Measurements from ENCODE around the gene GGT5.
"Not testable (repeated sequence)": the region's sequence is repeated elsewhere in the genome, so short reads cannot be mapped to it uniquely, and the experiment has no call there.

The GGT5 gene

GRCh38 chr22:24200619-24201212, 44.2 kb downstream of the GGT5 start:
- DNase-seq: no peak

- DNase-seq: no peak
These were observed 46.2 kb downstream of the GGT5 start for GRCh38 chr22:24198682-24199052.

- no peak for DNase-seq
These were observed 53.0 kb downstream of the GGT5 start for GRCh38 chr22:24191893-24192292.

DNA sequence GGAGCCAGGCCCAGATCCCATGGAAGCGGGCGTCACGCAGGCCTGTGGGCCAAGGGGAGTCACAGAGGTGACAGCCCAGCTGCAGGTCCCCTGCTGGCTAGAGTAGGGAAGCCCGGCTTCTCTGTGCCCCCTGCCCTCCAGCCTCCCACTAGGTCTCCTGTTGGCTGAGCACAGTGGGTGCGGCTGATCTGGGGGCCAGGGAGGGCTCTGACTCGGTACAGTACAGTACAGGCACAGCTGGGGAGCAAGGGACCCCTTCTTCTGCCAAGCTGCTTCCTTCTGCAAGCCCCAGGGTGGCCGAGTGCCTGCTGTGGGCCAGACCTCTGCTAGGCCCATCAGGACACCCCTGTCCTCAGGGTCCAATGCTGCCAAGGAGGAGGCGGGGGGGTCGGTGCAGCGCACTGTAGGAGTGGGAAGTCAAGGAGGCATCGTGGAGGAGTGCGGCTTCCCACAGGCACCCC, 53.5 kb downstream of the GGT5 start:
- DNase-seq: no peak

- DNase-seq: no peak
These were observed 54.2 kb downstream of the GGT5 start for GRCh38 chr22:24190596-24191208.

DNA sequence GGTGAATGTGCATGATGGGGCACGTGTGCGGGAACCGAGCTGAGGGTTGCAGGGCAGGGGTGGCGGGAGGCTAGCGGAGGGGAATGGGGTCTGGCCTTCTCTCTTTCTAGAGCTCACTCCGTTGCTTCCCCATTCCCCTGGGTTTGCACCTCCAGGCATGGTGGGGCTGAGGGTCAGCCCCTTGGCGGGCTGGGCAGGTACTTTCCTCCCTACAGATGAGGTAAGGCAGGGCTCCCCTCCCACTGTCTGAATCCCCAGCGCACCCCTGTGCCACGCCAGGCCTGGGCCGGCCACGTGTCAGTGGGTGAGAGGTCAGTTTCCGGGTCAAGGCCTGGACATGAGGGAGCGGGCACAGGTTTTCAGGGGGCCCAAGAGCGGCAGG, 54.7 kb downstream of the GGT5 start:
- DNase-seq: no peak

DNA sequence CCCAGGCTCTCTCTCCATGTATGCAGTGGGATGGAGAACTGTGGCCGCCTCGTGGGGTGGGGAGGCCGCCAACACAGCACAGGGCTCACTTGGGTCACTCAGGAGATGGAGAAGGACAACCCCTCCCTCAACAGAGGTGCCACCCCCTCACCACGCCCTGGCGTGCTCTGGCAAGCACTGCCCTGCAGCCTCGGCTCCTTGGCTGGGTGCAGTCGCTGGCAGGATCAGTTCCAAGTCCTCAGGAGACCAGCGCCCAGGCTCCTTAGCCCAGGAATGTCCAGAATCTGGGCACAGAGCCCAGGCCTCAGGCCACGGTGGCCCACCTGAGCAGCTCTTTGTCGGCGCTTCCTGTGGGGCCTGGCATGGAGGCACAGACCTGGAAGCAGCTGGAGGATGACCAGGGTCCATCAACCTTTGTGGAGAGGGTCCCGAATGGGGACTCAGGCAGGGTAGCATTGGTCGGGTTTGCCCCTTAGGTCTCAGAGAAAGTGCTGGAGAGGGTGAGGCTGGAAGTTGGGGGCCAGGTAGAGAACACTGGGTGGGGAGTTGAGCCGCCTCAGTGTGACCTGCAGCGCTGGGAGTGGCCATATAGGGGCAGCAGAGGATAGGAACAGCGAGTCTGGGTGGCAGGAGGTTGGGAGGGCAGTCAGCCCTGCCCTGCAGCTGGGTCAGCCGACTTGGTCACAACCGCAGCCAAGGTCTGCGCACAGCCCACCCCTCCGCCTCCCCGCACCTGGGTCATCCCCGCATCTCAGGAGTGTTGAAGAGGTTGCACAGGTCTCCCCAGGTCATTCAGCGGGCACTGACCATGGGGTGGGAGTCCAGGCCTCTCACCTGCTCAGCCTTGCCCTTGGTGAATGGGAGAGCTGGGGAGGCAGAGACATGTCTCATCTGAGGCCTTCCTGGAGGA, 55.4 kb downstream of the GGT5 start:
- peak; percentile 77 for DNase-seq

DNA sequence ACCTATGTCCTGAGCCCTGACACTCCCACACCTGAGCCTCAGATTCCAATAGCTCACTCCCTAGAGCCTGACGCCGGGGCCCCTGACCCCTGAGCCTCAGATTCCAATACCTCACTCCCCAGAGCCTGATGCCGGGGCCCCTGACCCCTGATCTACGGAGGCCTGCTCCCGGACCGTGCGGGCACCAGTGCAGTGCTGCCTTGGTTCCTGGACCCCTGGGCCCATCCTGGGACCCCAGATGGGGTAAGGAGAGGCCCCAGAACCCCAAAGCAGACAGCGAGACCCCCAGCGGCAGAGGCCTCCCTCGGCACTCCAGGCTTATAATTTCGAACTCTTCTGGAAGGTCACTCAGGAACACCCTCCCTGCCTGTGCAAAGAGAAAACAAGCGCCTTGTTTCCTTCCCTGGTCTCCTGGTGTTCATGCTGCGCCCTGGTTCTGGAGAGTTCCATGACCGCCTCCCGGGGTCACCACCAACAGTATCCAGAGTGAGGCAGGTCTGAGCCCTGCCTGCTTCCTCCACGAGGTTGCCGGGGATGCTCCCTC, 56.1 kb downstream of the GGT5 start:
- no peak for DNase-seq

GRCh38 chr22:24187731-24188644, 56.9 kb downstream of the GGT5 start:
- DNase-seq: no peak

- DNase-seq: no peak
These were observed 57.8 kb downstream of the GGT5 start for GRCh38 chr22:24186892-24187670.

GRCh38 chr22:24186352-24186740, 58.5 kb downstream of the GGT5 start:
- DNase-seq: no peak

- no peak for DNase-seq
These were observed 59.2 kb downstream of the GGT5 start for GRCh38 chr22:24185501-24186351.

DNA sequence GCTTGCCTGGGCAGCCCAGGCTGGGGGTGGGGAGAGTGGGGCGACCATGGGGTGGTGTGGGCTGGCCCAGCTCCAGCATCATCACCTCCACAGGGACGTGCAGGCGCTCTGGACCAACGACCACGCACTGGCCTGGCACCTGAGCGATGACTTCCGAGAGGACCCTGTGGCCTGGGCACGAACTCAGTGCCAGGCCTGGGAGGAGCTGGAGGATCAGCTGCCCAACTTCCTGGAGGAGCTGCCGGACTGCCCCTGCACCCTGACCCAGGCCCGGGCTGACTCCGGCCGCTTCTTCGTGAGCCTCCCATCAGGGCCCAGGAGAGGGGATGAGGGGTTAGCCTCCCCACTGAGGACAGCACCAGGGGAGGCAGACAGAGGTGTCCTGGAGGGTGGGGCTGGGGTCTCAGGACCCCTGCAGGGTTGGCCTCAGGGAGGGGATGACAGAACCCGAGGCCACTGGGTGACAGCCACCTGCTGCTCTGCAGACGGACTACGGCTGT, 59.8 kb downstream of the GGT5 start:
- no peak for DNase-seq

GRCh38 chr22:24184057-24184798, 60.7 kb downstream of the GGT5 start:
- DNase-seq: no peak

DNA sequence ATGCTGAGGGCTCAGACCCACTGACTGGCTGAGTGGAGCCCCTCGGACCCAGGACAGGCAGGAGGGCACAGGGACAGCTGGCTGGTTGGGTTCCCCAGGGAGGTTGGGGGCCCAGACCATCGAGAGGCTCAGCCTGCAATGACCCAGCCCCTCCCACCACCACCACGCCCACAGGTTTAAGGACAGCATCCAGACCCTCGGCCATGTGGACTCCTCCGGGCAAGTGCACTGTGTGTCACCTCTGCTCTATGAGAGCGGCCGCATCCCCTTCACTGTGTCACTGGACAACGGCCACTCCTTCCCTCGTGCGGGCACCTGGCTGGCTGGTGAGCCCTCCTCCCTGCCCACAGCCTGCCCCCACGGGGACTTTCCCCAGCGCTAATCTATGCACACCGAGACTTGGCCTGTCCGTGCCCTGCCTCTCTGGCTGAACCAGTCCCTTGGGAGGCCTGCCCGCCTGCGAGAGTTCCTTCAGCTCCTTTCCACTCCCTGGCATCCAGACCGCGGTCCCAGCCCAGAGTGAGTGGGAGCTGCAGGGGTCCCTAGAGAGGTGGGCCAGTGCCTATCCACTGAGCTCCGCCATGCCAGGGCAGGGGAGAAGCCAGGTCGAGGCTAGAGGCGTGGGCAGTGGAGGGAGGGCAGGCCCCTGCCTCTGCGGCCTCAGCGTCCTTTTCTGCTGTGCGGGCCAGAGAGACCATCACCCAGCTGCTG, 61.4 kb downstream of the GGT5 start:
- no peak for DNase-seq

- DNase-seq: not testable (repeated sequence)
These were observed 62.0 kb downstream of the GGT5 start for GRCh38 chr22:24182900-24183246.

DNA sequence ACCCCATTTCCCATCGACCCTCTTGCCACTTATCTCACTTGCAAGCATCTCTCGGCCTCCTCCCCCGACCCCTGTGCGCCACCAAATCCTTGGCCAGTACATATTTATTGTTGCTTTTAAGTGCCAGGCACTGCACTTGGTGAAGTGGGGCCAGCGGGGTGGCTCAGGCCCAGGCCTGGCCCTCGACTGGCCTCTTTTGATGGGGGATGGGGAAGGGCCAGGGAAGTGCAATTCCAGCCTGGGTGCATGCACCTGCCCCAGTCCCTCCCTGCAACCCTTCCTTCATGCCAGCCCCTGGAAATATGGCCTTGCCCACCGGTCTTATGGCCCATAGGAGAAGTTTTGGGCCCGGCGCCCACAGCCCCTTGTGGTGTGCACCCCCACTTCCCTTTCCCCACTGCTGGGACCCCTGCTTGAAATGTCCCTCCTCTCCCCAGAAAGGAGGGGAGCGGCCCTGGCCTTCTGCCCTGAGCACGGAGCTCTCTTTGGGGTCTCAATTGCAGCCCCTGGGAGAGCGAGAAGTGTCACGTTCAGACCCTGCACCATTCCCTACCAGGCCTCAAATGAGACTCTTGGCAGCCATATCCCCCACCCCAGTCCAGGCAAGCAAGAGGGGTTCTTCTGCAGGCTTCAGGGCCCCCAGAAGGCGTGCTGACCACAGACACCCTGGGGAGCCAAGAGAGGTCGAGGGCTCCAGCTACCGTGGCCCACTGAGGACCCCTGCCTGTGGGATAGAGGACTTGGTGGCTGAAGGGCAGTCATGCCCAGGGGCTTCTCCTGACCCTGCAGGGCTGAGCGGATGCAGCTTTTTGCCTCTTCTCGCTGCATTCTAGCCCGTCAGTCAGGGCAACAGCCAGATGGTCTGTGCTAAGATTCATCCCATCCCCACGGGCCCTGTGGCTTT, 62.6 kb downstream of the GGT5 start:
- DNase-seq: no peak
